ENCODE results near the gene MFSD1.
A peak's percentile ranks its signal among the peaks of the same experiment; 100 is the strongest.

The MFSD1 gene

DNA sequence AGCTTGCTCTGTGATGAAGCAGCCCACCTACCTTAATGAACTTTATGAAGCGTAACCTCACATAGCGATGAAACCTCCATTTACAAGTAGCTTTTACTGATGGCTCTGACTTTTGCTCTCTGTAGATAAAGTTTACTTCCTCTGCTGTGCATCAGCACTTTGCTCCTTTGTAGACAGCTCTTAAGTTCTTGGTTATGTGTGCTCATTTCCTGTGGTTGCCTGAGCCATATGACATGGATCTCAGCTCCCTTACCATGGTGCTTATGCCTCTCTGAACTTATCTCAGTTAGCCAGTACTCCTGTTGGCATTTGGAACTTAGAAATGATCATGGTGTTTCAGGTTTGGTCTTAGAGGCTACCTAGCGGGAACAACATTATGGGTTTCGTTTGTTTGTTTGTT lies 7.8 kb downstream of the MFSD1 start:
- no peak for DNase-seq (ENCODE audit: insufficient read length, low spot score)
- peak; percentile 38 for FAIRE-seq

DNA sequence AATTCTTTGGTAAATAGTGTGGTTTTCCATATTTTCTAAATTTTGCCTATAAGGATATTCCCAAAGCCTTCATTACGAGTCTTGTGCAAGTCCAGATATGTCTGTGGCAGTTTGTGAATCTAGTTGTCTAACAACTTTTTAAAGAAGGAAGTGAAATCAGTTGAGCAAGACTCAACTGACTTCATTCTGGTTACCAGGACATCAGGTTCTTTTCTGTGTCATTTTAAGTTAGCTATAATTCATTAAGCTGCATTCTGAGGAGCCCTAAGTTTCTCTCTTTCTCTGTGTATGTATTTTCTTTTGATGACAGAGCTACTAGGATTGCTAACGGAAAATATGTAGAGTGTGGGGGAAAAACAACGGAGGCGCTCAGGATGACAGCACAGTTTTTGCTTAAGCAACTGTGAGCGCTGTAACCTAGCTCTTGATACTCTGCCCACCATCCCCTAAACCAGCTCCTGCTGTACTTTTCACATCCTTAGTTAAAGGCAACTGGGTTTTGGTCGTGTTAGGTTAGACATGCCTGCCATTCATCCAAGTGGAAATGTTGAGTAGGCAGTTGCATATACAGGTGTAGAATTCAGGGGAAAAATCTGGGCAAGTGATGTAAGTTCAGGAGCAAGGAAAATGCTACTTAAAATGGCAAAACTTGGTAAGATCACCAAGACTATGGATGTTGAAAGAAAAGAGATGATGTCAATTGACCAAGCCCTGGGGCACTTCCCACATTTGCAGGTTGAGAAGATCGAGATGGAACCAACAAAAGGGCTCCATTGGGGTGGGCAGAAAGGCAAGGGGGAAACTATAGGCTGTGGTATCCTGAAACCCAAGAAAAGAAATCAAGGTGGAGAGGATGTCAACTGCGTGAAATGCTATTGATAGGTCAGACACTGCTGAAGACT lies 9.2 kb downstream of the MFSD1 start:
- DNase-seq (ENCODE audit: insufficient read length, low spot score) (no peak), FAIRE-seq (no peak)

DNA sequence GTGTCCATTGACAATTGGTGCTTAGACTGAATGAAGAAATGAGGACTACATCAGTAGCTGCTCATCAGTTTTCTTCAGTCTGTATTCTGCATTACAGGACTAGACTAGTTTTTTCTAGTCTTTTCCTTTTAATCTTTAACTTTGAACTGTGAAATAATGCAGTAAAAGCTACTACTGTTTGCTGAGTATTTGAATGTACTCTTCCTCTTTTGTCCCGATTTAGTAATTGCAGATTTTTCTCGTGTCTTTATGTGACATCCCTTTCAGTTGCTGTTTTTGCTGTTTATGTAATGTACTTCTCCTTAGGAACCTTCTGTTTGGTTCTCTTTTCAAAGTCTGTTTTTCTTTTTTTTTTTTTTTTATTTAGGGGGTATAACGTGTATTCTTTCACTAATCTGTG lies 17.4 kb downstream of the MFSD1 start:
- DNase-seq (ENCODE audit: insufficient read length, low spot score): no peak
- no peak for FAIRE-seq

DNA sequence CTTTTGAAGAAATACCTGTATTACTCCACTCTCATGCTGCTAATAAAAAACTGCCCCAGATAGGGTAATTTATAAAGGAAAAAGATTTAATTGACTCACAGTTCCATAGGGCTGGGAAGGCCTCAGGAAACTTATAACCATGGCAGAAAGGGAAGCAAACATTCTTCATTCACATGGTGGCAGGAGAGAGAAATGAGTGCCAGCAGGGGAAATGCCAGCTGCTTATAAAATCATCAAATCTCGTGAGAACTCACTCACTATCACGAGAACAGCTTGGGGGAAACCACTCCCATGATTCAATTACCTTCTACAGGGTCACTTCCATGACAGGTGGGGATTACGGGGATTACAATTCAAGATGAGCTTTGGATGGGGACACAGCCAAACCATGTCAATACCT lies 18.7 kb downstream of the MFSD1 start:
- no peak for FAIRE-seq
- DNase-seq (ENCODE audit: insufficient read length, low spot score): no peak

DNA sequence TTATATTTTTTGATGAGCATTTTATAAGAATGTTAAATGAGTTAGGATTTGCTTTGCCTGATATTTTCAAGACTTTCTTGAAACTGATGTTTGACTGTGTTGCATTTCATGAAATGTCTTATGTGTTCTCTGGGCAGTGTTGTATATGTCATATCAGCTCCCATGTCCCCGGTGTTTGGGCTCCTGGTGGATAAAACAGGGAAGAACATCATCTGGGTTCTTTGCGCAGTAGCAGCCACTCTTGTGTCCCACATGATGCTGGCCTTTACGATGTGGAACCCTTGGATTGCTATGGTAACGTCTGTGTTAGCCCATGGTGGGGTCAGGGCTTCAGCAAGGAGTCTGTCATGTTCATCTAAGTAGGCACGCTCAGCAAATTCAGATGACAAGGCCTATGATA lies 20.0 kb downstream of the MFSD1 start:
- FAIRE-seq (no peak), DNase-seq (ENCODE audit: insufficient read length, low spot score) (no peak)

DNA sequence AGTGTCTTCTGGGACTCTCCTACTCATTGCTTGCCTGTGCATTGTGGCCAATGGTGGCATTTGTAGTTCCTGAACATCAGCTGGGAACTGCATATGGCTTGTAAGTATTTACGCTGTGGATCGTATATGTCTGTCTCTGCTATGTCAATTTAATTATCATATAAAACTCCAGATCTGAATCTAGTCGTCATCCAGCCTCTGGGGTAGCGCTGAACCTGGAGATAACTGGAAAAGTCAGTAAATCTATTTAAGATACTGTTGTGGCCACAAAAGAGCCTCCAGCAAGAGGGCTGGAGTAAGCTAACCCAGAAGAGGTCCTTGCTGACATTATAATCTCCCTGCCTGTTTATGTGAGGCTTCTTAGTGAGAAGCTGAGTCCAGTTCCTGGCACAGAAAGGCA lies 21.6 kb downstream of the MFSD1 start:
- DNase-seq (ENCODE audit: insufficient read length, low spot score): no peak
- FAIRE-seq: no peak

DNA sequence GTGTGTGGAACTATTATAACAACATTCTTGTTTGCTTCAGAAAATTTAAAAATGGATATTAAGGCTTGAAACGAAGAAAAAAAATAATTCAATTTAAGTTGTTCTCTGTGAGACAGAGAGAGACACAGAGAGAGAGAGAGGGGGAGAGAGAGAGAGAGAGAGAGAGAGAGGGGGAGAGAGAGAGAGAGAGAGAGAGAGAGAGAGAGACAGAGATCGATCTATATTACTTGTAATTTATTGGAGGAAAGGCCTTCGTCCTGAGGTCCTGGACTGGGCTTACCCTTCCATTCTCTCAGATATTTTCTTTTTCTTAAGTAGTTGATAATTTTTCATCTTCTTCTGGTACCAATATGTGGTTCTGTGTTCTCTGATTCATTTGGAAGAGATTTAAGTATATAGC lies 25.9 kb downstream of the MFSD1 start:
- FAIRE-seq (no peak), DNase-seq (ENCODE audit: insufficient read length, low spot score) (no peak)

DNA sequence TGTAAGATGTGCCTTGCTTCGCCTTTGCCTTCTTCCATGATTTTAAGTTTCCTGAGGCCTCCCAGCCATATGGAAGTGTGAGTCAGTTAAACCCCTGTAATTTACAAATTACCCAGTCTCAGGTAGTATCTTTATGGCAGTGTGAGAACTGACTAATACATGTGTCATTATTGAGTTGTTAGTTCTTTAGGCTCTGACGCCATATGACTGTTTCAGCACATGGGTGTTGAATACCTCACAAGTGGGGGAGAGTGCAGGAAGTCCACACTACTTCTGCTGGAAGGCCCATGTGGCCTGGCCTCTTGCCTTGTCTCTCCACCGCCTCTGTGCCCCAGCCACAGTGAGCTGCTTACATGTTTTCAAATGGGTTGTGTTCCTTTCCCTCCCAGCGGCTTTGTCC lies 28.5 kb downstream of the MFSD1 start:
- DNase-seq (ENCODE audit: insufficient read length, low spot score) (no peak), FAIRE-seq (no peak)

DNA sequence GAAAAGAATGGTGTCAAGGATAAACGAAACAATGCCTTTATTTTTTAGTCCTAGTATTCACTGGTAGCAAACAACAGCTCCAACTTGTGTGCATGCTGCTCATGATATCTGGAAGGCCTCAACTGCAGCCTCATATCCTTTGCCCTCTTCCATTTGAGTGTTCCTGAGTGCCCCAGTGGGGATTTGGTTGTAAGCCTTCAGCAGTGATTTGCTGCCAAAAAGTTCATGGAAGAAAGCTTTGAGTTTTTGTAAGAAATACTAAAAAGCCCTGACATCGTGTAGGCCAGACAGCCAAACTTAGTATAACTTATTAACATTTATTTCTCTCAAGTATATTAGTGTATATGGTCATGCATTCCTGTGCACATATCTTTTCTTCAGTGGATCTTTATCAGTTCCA lies 30.0 kb downstream of the MFSD1 start:
- FAIRE-seq (no peak), DNase-seq (ENCODE audit: insufficient read length, low spot score) (no peak)

DNA sequence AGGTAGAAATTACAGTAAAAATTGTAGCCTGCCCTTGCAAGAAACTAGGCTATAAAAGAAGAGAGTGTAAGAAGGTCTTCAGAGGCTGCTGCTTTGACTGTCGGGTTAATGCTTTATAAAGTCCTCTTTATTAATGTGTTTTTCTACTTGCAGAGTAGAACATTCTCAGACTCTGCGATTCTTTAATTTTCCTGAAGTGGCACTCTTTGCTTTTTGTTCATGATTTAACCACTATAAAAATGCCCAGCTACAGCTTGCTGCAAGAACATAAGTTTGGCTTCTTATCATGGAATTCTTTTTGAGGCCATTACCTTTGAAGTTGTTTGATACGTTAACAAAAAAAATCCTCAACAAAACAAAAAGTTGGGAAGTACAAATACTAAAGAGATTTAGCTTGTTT lies 33.8 kb downstream of the MFSD1 start:
- DNase-seq (ENCODE audit: insufficient read length, low spot score) (no peak), FAIRE-seq (no peak)

DNA sequence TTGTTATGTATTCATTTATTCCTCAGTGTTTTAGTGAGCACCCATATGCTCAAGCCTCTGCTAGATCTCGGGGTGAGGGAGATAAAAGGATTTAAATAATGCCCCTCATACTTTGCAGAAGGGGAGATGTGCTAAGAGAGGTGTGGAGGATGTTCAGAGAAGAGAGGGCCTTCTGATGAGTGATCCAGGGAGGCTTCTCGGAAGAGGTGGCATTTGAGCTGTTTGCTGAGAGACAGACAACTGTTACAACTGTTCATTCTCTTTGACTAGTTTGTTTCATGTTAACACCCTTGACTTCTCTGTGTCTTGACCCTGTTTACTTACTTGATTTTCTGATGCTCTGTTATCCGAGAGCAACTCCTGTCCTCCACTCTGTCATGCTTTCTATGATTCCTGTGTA lies 34.5 kb downstream of the MFSD1 start:
- FAIRE-seq: no peak
- DNase-seq (ENCODE audit: insufficient read length, low spot score): no peak

DNA sequence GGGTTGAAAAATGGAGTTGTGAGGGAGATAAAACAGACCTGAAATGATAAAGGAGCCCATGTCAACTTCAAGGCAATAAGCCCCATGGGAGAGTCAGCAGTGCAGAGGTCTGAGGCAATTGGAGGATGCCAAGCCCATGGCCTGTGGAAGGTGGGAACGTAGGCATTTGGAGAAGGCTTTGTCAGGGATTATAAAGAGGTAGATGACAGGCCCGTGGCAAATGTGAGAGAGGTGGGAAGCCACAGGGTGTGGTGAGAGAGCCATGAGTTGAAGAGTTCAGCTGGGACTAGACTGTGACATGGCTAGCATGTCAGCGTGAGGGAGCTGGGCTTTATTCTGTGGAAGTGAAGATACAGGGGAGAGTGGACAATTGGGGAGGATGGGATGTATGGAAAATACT lies 35.4 kb downstream of the MFSD1 start:
- DNase-seq (ENCODE audit: insufficient read length, low spot score) (no peak), FAIRE-seq (no peak)

DNA sequence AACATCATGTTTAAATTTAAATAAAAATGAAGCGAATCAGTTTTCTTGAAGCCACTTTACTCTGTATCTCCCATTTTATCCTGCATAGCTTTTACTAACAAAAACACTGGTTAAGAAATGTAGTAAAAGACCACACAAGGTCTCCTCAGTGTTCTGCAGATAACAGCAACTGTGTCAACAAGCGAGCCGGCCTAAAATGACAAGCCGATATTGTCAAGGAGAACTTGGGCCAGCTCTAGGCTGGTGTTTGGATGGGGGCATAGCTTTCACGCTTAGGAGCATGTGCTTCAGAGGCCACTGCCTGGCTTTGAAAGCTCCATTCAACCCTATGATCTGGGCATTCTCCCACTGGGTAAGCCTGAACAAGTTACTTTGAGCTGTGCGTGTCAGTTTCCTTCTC lies 38.1 kb downstream of the MFSD1 start:
- no peak for FAIRE-seq
- DNase-seq (ENCODE audit: insufficient read length, low spot score): no peak

DNA sequence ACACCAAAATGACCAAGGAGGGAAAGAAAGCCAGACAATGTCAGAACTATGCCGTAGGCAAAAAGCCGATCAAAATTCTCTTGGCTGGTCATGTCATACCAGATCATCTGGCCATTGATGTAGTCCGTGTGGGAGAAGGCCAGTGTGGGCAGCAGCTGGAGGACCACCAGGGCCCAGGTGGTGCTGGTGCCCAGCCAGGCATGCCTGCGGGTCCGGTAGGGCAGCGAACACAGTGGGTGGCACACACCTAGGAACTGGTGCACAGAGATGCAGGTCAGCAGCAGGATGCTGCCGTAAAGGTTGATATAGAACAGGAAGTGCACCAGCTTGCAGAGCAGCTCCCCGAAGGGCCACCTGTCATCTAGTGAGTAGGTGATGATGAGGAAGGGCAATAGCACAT lies 39.5 kb downstream of the MFSD1 start:
- DNase-seq (ENCODE audit: insufficient read length, low spot score): no peak

DNA sequence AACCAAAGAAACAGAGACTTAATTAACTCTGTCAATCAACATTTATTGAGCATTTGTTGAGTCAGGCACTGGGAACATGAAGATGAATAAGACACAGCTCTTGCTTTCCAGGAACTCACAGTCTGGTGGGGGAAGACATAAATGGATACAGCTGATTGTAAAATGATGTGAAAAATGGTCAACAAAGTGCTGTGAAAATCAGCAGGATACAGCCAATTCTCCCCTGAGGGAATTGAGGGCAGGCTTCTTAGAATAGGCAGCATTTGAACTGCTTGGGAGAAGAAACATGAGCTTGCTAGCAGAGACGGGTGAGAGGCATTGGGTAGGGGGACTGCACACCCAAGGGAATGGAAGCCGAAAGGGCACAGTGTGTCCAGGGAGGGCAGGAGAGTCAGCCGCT lies 41.1 kb downstream of the MFSD1 start:
- FAIRE-seq (no peak), DNase-seq (ENCODE audit: insufficient read length, low spot score) (no peak)

More for the DNA sequence above, 39.5 kb downstream of the MFSD1 start:
- FAIRE-seq: no peak

DNA sequence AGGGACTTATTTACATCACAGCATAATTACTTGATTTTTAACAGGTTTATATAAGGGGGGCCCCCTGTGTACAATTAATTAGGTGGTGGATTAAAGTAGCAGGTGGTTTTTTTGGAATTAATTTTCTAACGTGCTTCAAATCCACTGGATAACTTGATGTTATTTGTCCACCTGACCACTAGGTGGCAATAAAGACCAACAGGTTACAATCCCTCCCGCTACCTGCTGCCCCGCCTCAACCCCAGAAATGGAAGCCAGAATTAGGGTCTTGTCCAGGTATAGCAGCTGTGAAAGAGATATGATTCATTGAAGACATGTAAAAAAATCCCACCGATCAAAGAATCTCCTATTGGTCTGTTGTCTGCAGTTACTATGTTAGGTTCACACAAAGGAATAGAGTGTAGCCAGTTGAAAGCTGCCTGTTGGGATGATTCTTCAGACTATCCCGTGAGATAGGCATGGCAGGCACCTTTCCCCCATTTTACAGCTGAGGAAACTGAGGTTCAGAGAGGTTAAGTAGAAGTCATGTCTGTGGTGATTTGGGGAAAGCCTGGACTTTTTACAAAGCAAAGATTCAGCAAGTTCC lies 44.0 kb downstream of the MFSD1 start:
- FAIRE-seq (peak; percentile 57), DNase-seq (ENCODE audit: insufficient read length, low spot score) (peak; percentile 53)

DNA sequence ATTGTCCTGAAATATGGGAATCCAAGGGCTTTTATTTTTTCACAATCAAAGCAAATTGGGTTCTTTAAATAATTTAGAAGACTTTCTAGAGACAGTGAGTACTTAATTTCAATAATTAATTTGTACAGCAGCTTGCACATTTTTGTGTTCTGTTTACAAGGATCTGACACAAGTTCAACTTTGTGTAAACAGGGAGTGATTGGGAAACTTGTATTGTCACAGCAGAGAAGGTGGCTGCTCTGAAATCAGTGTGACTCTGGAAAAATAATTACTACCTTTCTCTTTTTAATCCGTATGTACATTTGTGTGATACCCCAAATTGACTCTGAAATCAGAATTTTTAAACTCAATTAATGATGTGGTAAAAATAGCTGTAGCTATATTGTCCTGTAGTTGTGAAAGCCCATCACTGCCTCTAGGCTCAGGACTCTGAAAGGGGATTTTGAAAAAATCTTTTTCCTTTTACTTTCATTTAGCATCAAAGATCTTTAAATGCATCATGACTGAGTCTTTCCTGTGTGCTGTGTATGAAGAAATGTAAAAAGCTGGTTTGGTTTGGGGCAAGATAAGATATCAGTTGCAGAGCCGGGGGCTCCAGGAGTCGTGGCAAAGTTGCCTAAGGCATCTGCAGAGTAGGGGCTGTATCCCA lies 45.1 kb downstream of the MFSD1 start:
- FAIRE-seq (no peak), DNase-seq (ENCODE audit: insufficient read length, low spot score) (no peak)

DNA sequence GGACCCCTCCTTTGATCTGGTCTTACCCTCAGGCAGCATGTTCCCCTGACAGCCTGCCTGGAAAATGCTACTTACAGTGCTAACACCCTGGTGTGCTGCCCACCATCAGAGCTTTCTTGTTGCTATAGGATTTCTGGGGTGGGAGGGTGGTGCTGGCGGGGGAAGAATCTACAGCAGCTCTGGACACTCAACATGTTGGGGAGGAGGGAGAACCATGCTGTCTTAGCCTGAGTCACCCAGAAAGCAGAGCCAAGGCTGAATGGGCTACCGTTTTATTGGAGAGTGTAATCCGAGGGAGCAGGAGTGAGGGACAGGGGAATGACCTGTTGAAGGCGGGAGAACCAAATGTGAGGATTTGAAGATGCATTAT lies 45.6 kb downstream of the MFSD1 start:
- DNase-seq (ENCODE audit: insufficient read length, low spot score) (no peak), FAIRE-seq (no peak)

DNA sequence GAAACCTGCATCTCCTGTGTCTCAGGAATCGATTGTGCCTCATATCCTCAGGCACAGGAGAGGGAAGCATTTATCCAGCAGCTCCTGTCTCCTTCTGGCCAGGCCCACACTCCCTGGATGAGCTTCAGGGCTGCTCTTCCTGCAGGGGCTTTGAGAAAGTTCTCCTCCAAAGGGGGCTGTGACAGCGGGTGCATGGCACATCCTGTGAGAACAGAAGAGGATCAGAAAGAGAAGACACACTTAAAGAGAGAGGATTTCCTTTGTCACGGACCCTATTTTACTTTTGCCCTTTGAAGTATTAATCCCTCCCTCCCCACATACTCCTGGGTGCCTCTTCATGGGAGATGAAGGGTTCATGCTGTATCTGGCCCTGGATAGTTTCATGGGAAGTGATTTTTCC lies 46.0 kb downstream of the MFSD1 start:
- DNase-seq (ENCODE audit: insufficient read length, low spot score) (no peak), FAIRE-seq (no peak)

DNA sequence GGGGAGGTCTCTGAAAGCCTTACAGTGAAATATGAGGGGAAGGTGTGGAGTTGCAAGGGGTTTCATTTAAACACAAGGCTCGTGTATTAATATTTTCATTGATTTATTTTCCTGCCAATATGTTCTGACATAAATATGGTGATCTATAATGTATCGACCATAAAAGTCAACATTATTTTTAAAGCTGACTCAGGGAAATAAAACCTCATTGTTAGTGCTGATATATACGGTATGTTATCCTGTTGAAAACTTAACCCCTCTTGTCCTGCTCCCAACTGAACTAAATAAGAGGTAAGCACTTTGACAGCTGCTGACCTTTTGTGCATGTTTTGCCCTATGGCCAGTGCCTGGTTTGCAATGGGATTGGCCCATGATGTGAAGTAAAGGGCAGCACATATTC lies 47.9 kb downstream of the MFSD1 start:
- FAIRE-seq (no peak), DNase-seq (ENCODE audit: insufficient read length, low spot score) (no peak)

DNA sequence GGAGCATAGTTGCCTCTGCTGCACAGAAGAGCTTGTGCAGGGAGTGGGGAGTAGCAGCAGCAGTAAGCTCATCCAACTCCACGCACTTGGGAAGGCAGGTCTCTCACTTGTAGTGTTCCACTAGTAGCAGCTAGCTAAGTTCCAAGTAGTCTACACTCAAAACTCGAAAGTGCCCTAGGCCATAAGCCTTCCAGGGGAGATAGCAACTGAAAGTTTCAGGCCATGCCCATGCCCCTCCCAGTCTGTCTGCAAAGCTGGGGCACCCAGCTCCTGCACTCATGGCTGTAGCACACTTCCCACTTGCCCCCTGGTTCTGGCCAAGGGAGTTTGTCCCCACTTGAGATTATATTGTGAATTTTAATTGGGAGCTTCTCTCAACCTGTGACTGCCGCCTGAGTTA lies 57.5 kb downstream of the MFSD1 start:
- DNase-seq (ENCODE audit: insufficient read length, low spot score) (no peak), FAIRE-seq (no peak)

DNA sequence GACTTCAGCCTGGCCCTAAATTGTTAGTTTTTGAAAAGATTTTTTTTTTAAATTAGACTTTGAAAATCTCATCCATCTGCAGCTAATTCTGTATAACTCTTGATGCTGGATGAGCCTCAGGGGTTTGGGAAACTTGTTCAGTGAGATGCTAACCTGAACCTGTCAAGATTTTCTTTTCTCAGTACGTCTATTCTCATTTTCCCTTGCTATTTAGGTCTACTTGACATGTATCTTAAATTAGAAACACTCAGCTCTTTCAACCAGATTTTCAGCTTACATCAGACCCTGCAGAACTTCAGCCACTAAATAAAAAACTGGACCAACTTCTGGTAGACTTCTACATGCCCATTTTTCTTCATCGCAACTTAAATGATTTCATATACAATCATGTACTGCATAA lies 61.4 kb downstream of the MFSD1 start:
- FAIRE-seq: no peak
- DNase-seq (ENCODE audit: insufficient read length, low spot score): no peak
